H1 (cell line): ENCODE results near the gene LUZP1. TPM values are rescaled to one million over a fixed set of nuclear protein-coding genes. Genes with fewer than 3 reads are reported as not detected.

Experiments used
- CTBP2 ChIP-seq: IDR thresholded peaks from 2 replicates; pipeline ENCODE4 v1.7.0; 2011; ENCODE audit warnings: borderline replicate concordance, mild to moderate bottlenecking, moderate library complexity, mixed read lengths, low read length; ENCODE audit not compliant: insufficient read depth, insufficient read length
- HDAC6 ChIP-seq: IDR thresholded peaks from one replicate; pipeline ENCODE4 v1.7.1; 2012; ENCODE audit warnings: low read depth, mild to moderate bottlenecking, inconsistent platforms, low read length, moderate library complexity
- JUND ChIP-seq: IDR thresholded peaks from 2 replicates; pipeline ENCODE4 v1.6.1; 2011; ENCODE audit warnings: mild to moderate bottlenecking, improper control_type of control experiment, low read length
- polyA plus RNA-seq, 7 experiments: library from polyadenylated mRNA; depleted of rRNA in 3 of 7; stranded (reverse) in 5 of 7; unstranded in 2 of 7; fragments of >200 nt in 5 of 7; fragments of 200-250 nt in 2 of 7; gene quantifications; 1 replicate in 5 of 7; 2 replicates in 1 of 7; 4 replicates in 1 of 7; pipeline versions ENCODE4 v1.2.1 to v1.2.3, GENCODE V29; 2011 to 2013; ENCODE audit warnings: missing spikeins in 2 of 7, mixed read lengths in 2 of 7
- total RNA-seq: library from RNA; stranded (reverse); fragmentation: NEBNext Ultra II Directional; extraction: Animal tissue kit (Norgen Biotek cat#: 25700); gene quantifications from 2 replicates; pipeline ENCODE4 v1.2.1, GENCODE V29; 2021

The LUZP1 gene
- total and polyA plus RNA-seq, 2 of the 8 experiments (the other 6 are each of a cell fraction or from before 2014, with no cell fraction given), result 14.0 to 60.5 TPM

DNA sequence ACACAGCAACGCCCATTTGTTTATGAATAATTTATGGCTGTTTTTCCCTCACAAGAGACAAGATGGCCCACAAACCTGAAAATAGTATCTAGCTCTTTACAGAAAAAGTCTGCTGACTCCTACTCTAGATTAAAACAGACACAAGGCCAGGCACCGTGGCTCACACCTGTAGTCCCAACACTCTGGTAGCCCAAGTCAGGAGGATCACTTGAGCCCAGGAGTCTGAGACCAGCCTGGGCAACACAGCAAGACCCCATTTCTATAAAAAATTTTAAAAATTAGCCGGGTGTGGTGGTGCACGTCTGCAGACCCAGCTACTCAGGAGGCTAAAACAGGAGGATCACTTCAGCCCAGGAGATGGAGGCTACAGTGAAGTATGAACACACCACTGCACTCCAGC, 34.6 kb downstream of the LUZP1 start (continued):
- no peak for TF ChIP-seq JUND
- TF ChIP-seq CTBP2, result no peak
- no peak for TF ChIP-seq HDAC6
